CMK (cell line): ENCODE measurements around the gene TACC3.

Source experiments
- DNase-seq: peaks from one replicate; pipeline ENCODE4 v3.0.0-alpha.2; 2010; ENCODE audit warnings: low read depth

Gene TACC3

DNA sequence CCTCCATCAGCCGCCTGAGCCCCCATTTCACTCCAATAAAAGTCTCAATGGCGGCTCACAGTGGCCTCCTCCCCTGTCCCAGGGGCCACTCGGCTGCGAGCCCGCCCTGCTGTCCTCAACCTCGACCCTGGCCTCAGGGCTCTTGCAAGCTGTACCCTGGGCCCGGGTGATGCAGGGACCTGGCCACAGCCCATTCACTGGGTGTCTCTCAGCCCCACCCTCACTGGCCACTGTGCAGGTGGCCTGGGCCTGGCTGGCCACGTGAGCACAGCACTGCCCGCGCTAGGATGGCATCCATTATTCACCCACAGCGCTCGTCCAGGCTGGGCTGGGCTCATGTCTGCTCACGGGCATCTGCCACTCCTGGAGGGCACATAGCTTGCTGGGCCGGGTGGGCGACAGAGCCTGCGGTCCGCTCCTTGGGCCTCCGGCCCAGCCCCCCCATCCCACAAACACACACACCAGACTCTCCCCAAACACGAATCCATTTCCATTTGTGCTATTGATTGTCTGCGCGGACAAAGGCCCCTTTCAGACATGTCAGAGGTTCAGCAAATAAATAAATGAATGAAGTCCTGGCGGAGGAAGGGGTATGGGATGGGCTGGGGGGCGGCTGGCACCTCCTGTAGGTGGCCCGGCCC lies 55.3 kb downstream of the TACC3 start:
- no peak for DNase-seq

DNA sequence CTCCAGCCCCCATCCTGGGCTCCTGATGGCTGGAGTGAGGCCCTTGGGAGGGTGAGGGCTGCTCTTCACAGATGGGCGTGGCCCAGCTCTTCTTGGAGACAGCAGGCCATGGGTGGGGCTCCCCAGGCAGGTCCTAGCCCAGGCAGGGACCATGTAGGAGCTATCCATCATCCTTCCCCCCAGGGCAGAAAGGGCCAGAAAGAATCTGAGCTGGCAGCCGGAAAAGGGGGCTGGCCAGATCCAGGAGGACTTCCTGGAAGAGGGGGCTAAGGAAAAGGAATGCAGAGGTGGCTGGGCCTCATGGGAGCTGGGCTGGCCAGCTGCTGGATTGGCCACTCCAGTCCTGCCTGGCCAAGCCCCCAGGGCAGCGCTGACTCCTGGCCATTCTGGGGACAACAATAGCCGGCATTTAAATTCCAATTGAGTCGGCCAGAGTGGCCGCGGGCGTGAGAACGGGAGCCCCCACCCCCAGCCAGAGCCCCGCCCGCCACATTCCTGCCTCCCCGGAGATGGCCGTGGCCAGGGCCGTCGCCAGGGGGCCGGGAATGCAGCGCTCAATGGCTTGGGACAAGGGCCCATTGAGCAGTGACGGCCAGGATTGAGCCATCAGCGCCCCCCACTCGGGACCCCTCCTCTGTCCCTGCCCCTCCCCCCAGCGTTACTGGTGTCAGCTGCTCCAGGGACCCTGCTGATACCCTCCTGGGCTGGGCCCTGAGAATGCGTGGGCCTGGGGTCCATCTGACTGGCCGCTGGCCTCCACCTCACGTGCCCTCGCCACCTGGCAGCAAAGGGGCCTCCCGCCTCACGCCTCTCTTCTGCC lies 56.7 kb downstream of the TACC3 start:
- DNase-seq, result no peak

DNA sequence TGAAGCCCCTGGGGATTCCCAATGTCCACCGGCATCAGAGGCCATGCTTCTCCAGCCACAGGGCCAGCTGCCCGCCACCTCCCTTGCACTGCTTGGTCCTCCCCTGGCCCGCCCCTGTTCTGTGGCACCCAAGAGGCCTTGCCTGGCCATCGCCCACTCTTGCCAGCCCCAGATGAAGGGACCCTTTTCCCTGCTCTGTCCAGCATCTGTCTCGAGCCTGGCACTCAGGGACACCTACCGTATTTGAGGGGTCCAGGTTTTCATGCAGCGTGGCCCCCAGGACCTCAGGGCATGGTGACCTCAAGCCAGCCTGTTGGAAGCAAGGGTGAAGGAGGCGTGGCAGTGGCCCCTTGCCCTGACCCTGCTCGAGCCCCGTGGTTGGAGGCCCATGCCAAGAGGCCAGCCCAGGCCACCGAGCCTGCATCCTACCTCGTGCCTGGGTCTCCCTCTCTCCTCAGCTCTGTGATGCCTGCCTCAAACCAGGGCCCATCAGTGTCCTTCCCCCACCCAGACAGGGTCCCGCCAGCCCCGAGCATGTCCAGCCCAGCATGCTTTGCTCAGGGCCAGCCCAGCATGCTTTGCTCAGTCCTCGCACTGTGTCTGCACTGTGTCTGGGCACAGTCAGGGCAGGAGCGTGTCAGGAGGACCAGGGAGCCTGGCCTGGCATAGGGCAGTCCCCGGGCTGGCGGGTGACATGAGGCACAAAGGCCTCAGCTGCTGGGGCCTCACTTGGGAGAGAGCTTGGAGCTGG lies 57.5 kb downstream of the TACC3 start:
- DNase-seq, result no peak

DNA sequence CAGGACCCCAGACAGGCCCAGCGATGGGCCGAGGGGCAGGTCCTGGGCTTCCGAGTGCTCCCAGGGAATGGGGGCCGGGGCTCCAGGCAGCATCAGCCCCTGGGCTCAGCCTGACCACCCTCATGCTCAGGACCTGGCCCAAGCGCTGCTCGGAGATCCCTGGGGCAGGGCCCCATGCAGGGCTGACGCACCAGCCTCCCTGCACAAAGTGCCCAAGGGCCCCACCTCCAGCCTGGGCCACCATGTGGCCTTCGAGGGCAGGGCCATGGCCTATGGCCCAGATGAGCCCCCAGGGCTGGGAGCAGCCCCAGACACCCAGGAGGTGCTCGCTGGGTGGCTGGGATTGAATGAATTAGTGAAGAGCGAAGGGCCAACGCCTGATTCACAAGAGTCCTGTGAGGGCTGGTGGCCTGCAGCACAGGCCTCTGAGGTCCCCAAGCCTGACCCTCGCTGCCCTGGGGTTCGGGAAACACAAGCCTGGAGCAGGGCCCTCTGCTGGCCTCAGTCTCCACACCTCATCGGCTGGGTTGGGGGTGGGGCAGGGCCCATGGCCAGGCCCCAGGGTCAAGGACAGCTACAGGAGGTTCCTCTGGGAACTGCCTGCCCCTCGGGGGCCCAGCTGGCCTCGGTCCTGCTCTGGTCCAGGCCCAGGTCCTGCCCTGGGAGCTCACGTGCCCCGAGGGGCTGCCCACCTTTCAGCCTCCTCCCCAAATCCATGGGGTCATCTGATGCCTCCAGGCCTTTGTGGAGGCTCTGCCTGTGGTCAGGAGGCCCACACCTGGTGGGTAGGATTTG lies 58.5 kb downstream of the TACC3 start:
- DNase-seq, result no peak

DNA sequence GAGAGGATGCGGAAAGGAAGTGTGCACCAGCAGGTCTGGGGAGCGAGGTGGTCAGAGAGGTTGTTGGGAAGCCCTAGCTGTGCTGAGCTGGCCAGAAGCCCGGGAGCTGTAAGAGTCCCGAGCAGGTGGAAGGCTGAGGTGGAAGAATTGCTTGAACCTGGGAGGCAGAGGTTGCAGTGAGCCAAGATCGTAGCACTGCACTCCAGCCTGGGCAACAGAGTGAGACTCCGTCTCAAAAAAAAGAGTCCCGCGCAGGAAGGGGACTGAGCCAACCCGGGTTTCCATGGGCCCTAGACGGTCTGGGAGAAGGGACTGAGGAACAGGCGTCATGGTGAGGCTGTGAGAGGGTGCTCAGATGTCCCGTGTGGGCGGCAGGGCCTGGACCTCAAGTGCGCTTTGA lies 59.1 kb downstream of the TACC3 start:
- no peak for DNase-seq

DNA sequence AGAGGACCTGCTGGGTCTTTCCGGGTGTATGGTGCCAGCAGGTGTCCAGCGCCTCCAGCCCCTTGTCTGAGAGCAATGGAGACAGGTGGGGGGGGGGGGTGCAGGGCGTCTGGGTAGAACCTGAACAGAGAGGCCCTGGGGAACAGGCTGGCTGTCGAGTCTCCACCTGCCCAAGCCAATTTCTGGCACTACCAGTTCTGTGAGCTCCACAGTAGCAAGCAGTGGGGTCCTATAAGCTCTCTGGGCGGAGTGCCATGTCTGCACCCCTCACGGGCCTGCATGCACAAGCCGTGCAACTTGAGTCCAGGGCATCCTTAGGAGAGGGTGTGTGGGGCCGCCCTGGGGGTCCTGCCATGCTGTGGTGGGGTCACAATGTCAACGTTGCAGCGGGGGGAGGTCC lies 61.7 kb downstream of the TACC3 start:
- DNase-seq, result no peak

DNA sequence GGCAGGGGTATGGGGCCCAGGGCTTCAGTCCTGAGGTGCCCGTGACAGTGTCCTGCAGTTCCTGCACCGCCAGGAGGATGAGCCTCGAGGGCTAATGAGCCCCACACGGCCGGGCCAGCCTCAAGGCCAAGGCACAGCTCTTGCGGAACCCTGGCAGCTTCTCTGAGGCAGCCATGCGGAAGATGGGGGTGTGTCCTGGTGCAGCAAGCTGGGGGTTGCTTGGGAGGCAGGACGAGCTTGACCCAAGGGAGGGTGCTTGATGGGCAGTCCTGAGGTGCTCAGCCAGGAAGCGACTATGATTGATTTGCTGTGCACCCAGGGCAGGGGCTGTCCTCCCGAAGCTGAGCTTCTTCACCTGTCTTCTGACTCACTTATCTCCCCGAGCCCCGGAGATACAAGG lies 62.6 kb downstream of the TACC3 start:
- DNase-seq, result no peak

DNA sequence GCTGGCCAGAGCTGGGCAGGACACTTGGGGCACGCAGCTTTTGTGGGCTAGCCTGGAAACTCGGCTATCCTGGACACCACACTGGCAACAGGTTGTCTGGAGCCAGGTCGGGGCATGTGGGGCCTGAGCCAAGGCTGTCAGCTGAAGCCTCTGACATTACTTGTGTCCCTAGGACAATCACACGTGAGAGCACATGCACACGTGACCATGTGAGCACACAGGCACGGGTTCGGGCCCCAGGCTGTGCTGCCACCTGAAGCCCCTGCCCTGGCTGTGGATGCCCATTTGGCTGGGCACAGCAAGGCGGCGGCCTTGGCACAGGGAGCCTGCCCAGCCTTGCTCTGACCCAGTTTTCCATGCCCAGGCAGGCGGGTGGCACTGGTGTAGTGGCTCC lies 63.1 kb downstream of the TACC3 start:
- no peak for DNase-seq

DNA sequence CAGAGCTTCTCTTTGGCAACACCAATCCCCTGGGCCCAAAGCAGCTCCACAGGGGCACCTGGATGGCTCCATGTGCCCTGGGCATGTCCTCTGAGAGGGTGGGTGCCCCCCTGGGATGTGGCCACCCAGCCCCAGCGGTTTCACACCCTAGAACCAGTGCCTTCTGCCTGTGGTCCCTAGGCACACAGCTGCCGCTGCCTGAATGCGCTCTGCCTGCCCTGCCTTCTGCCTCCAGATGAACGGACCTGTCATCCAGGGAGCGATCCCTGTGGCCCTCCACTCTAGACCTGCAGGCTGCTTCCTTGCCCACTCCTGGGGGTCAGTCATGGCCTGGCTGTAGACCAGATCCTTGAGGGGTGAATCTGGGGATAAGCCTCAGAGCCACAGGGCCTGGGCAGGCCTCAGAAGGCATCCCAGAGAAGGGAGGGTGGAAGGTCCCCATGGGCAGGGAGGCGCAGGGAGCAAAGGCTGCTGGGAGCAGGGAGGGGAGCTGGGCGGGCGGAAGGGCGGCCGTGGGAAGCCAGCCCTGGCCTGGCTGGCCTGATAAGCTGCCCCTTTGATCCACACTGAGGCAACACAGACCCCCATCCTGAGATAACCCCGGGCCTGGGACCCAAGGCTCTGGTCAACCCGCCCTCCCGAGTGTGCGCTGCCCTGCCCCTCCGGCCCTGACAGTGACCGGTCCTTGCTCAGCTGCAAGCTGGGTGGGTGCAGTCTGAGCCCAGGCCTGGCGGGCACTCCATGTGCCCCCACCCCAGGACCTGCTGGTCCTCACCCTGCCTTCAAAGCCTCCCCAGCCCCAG lies 63.7 kb downstream of the TACC3 start:
- DNase-seq, result peak; percentile 82

DNA sequence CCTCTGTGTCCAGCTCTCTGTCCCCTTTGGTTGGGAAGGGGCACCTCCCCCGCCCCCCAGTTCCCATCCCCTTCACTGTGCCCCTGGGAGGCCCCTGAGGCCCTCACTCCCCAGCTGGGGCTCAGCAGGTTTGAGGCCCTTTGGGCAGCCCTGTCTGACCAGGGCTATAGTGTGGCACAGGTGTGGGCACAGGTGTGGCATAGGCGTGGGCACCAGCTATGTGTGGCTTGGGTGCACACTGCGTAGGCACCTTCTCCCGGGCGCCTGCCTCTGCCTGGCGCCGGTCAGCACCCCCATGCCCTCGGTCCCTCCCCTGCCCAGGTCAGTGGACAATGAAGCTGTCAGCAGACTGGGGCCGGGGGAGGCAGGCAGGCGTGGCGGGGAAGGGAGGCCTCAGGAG lies 64.3 kb downstream of the TACC3 start:
- DNase-seq, result no peak

DNA sequence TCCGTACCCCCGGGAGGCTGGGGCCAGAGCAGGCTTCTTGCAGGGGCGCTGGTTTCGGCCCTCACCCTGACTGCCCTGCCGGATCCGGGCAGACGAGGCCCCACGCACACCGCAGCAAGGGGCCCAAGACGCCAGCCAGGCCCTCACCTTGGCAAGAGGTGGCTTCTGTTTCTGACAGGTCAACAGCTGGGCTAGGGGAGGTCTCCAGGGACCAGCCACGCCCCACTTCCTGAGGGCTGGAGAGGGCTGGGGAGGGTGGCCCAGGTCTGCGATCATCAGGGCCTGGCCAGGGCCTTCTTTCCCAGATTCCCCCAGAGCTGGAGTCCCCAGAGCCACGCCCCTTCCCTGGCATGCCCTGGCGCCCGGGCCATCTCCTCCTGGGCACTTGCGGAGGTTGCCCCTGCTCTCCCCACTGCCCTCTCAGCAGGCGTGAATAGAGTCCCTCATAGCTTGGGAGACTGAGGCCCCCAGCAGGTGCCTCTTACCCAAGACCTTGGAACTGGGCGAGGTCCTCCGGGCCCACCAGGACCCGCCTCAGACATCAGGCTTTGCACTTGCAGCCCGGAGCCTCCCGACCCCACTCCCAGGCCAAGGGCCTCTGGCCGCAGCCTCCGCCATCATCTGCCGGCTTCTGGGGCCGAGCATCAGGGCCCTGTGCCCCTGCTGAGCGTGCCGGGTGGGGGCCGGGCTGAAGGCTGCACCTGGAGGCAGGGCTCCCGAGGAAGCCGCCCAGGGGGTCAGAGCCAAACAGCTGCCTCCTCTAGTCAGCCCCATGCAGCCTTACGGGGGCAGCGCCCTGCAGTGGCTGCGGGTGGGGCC lies 65.4 kb downstream of the TACC3 start:
- no peak for DNase-seq

DNA sequence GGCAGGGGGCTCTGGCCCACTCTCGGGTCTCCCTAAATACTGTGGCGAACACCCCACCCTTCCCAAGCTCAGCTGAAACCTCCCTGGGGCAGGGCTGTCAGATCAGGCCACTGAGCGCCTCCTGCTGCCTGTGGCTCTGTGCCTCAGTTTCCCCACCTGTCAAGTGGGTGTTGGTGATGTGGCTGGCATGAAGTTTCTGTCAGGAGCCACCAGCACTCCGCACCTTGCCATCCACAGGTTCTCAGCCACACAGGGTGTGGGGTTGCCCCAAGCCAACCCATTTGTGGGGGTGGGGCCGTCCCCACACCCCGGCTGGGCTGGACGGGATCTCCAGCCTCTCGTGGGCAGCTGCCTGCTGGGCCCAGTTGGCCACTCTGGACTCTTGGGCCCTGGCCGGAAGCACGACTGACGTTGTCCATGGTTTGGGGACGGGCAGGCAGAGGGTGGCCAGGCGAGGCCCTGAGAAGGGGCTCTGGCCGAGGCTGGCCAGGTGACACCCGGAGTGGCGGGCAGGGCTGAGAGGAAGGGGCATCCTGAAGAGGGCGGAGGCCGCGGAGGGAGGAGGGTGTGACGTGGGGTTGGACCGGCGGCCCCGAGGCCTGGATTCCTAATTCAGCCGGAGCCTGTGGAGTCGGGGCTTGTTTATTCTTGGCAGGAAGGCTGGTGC lies 66.2 kb downstream of the TACC3 start:
- DNase-seq, result no peak

DNA sequence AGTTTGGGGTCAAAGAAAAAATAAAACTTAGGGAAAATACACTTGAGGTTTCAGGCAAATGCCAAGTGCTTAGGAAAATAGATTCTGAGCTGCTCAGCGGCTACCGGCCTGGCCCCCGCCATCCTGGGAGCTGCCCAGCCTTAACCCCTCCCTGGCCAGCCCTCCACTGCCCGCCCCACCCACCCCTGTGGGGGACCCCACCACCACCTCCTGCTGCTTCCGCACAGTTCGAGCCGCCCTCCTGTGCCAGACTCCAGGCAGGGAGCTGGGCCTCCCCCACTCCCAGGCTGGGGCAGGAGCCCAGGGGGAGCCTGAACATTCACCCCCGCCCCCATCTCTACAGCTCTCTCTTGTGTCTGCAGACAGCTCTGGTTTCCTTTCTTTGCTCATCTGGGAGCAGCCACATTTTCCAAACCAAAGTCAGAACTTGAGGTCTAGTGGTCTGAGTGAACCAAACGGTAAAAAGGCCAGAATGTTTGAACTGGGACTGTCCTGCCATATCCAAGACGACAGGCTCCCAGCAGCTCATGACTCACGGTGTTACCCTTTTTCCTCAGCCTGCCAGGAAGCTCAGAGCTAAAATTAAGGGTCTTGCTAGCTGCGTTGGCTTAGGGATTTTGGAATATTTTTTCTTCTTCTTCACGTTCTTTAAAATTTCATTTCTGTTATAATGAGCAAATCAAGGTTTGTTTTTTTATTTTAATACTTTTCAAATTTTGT lies 67.1 kb downstream of the TACC3 start:
- DNase-seq, result no peak

DNA sequence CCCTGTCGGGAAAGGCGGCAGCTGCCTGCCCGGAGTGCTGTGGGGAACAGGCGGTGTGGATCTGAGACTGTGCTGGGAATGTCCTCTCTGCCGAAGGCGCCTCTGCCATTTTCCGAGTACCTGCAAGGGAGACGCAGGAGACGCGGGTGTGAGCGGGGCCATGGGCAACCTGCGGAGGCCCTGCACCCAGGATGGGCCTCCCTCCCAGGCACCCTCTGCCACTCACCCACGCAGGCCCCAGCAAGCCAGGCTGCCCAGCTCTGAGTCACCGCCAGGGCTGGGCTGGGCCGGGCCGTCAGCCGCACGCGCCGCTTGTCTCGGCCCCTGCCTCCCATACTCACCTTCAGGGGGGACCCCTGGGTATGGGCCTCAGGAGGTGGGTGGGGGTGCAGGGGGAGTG lies 68.2 kb downstream of the TACC3 start:
- no peak for DNase-seq

DNA sequence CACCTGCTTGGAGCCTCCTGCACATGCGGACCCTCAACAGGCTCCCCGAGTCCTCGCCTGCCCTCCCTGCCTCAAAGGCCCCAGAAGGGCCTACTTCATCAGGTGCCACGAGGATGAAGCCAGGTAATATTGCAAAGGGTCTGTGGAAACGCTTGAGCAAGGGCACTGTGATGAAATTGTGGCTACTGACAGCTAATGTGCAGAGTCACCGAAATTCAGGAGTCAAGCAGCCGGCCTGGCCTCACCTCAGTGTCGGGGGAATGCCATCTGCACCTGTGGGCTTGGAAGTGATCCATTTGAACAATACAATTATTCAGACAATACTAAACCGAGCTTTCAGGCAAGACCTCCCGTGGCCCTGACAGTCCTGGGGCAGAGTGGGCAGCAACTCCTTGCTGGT lies 68.7 kb downstream of the TACC3 start:
- DNase-seq, result no peak

DNA sequence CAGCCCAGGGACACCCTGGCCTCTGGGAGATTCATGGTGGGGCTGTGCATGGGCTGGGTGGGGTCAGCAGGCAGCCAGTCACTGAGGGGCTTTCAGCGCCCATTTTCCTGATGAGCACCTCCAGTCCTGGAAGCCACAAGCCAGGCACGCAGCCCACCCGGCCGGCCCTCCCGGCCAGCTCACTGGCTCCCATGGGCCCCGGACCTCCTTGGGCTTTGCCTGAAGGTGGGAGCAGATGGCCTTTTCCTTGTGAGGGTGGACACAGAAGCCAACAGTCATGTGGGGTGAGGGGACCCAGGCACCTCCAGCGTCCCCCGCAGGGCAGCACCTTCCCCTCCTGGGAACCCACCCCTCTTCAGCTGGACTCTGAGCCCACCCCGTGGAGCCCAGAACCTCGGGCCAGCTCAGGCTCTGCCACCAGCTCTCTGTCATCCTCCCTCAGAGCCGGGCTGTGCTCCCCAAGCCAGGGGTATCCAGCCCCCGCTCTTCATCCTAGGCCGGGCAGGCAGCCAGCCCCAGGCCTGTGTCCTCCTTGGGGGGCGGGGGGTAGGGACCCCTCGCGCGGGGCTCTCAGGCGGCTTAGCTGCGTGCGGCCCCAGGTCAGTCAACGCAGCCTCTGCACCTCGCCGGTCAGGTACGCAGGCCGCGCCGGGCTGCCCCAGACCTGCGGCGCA lies 71.0 kb downstream of the TACC3 start:
- DNase-seq, result no peak

DNA sequence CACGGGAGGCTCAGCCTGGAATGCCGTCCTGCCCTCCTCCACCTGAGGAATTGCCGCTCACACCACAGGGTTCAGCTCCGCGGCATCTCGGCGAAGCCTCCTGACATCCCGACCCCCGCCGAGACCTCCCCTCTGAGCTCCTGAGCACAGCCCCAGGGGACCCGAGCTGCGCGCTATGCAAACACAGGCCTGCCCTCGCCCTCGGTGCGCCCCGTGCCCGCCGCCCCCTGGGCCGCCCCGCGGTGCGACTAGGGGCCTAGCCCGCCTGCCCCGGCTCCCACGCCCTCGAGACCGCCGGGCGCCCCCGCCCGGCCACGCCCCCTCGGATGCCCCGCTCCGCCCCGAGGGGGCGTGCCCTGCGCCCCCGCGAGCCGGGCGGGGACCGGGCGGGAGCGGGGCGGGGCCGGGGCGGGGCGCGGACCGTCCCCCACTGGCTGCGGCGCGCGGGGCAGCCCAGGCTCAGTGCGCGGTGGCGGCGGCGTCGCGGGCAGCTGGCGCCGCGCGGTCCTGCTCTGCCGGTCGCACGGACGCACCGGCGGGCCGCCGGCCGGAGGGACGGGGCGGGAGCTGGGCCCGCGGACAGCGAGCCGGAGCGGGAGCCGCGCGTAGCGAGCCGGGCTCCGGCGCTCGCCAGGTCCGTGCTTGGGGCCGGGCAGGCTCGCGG lies 71.6 kb downstream of the TACC3 start, which contains the start of gene FGFR3:
TSS of gene FGFR3 (plus strand) at position 462 of the 664 bp plus-strand sequence. CDS start 642 bp downstream, outside the sequence.
- no peak for DNase-seq

DNA sequence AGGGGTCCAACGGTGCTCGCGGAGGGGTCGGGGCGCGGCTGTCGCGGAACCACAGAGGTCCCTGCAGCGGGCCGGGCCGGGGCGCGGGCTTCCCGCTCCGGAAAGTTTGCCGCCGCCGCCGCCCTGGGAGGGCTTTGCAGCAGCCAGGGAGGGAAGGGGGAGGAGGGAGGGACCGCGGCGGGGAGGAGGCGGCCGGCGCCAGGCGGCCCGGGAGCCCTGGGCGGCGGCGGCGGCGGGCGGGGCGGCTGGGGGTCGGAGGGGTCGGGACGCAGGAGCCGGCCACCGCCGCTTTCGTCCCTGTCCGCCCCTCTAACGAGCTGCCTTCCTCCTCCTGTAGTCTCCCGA lies 72.1 kb downstream of the TACC3 start:
- no peak for DNase-seq
